IPS-15b (cell line): Measurements from ENCODE around the gene RPS21.

Experiments
- H3K27me3 ChIP-seq: one replicate; pipeline ENCODE4 v1.6.1; 2013; ENCODE audit warnings: low read length; ENCODE audit not compliant: control insufficient read depth, insufficient read depth
- H3K36me3 ChIP-seq: one replicate; pipeline ENCODE4 v1.6.1; 2013; ENCODE audit warnings: low read length; ENCODE audit not compliant: control insufficient read depth, insufficient read depth
- H3K4me1 ChIP-seq: one replicate; pipeline ENCODE4 v1.6.1; 2013; ENCODE audit warnings: mild to moderate bottlenecking, low read length; ENCODE audit not compliant: control insufficient read depth, insufficient read depth
- H3K4me3 ChIP-seq: one replicate; pipeline ENCODE4 v1.5.1; 2013; ENCODE audit warnings: low read depth, low read length
- H3K9ac ChIP-seq: one replicate; pipeline ENCODE4 v1.6.1; 2013; ENCODE audit warnings: low read depth, mild to moderate bottlenecking, low read length
- H3K9me3 ChIP-seq: one replicate; pipeline ENCODE4 v1.6.1; 2013; ENCODE audit warnings: mild to moderate bottlenecking, low read length; ENCODE audit not compliant: control insufficient read depth, insufficient read depth

The RPS21 gene

GRCh38 chr20:62348604-62349003 is 38.3 kb upstream of the RPS21 start:
- Histone ChIP-seq H3K36me3 (peaks cover 71% of the 10 kb centered on the region), H3K27me3 (no peaks in the 10 kb centered on the region), H3K9ac (no peak overlapping the region), H3K4me3 (no peak overlapping the region), H3K4me1 (no peaks in the 10 kb centered on the region), H3K9me3 (no peaks in the 10 kb centered on the region)

- Histone ChIP-seq H3K4me1 (peaks cover under 1% of the 10 kb centered on the region), H3K27me3 (no peaks in the 10 kb centered on the region), H3K9me3 (no peaks in the 10 kb centered on the region), H3K4me3 (no peak overlapping the region), H3K9ac (no peak overlapping the region), H3K36me3 (peaks cover 70% of the 10 kb centered on the region)
Observed at GRCh38 chr20:62349556-62350097, 37.3 kb upstream of the RPS21 start.

GRCh38 chr20:62350098-62350628 is 36.7 kb upstream of the RPS21 start:
- Histone ChIP-seq H3K9me3 (no peaks in the 10 kb centered on the region), H3K36me3 (peaks cover 70% of the 10 kb centered on the region), H3K27me3 (no peaks in the 10 kb centered on the region), H3K9ac (no peak overlapping the region), H3K4me1 (peaks cover 5% of the 10 kb centered on the region), H3K4me3 (no peak overlapping the region)

GRCh38 chr20:62350629-62351422 is 36.1 kb upstream of the RPS21 start:
- no peaks in the 10 kb centered on the region for H3K27me3 ChIP-seq
- H3K4me3 ChIP-seq = no peak overlapping the region
- peaks cover 8% of the 10 kb centered on the region for H3K4me1 ChIP-seq
- H3K9me3 ChIP-seq = no peaks in the 10 kb centered on the region
- H3K36me3 ChIP-seq = peaks cover 67% of the 10 kb centered on the region
- H3K9ac ChIP-seq = no peak overlapping the region

- Histone ChIP-seq H3K4me1 (peaks cover 10% of the 10 kb centered on the region), H3K9ac (no peak overlapping the region), H3K9me3 (no peaks in the 10 kb centered on the region), H3K36me3 (peaks cover 61% of the 10 kb centered on the region), H3K4me3 (no peak overlapping the region), H3K27me3 (no peaks in the 10 kb centered on the region)
Observed at GRCh38 chr20:62351469-62352401, 35.2 kb upstream of the RPS21 start.

GRCh38 chr20:62352402-62353288 is 34.3 kb upstream of the RPS21 start:
- peaks cover 52% of the 10 kb centered on the region for H3K36me3 ChIP-seq
- H3K4me1 ChIP-seq = peaks cover 10% of the 10 kb centered on the region
- H3K4me3 ChIP-seq = no peak overlapping the region
- no peaks in the 10 kb centered on the region for H3K27me3 ChIP-seq
- H3K9me3 ChIP-seq = no peaks in the 10 kb centered on the region
- no peak overlapping the region for H3K9ac ChIP-seq

- no peaks in the 10 kb centered on the region for H3K27me3 ChIP-seq
- H3K4me1 ChIP-seq = peaks cover 10% of the 10 kb centered on the region
- no peak overlapping the region for H3K9ac ChIP-seq
- H3K4me3 ChIP-seq = no peak overlapping the region
- H3K9me3 ChIP-seq = no peaks in the 10 kb centered on the region
- H3K36me3 ChIP-seq = peaks cover 48% of the 10 kb centered on the region
Observed at GRCh38 chr20:62353289-62354030, 33.4 kb upstream of the RPS21 start.

- H3K4me1 ChIP-seq = peaks cover 10% of the 10 kb centered on the region
Observed at GRCh38 chr20:62354031-62354808, 32.7 kb upstream of the RPS21 start.

GRCh38 chr20:62354811-62355341 is 32.0 kb upstream of the RPS21 start:
- H3K4me1 ChIP-seq = peaks cover 10% of the 10 kb centered on the region
- H3K9me3 ChIP-seq = no peaks in the 10 kb centered on the region
- no peaks in the 10 kb centered on the region for H3K27me3 ChIP-seq
- H3K9ac ChIP-seq = peak overlapping the region; percentile 79
- peaks cover 50% of the 10 kb centered on the region for H3K36me3 ChIP-seq
- no peak overlapping the region for H3K4me3 ChIP-seq

More at GRCh38 chr20:62354031-62354808, 32.7 kb upstream of the RPS21 start:
- Histone ChIP-seq H3K9ac (peak overlapping the region; percentile 79), H3K36me3 (peaks cover 52% of the 10 kb centered on the region), H3K27me3 (no peaks in the 10 kb centered on the region), H3K9me3 (no peaks in the 10 kb centered on the region), H3K4me3 (no peak overlapping the region)

GRCh38 chr20:62355516-62355877 is 31.4 kb upstream of the RPS21 start:
- H3K4me3 ChIP-seq = no peak overlapping the region
- peaks cover 44% of the 10 kb centered on the region for H3K36me3 ChIP-seq
- no peaks in the 10 kb centered on the region for H3K9me3 ChIP-seq
- peak overlapping the region; percentile 79 for H3K9ac ChIP-seq
- no peaks in the 10 kb centered on the region for H3K27me3 ChIP-seq
- H3K4me1 ChIP-seq = peaks cover 10% of the 10 kb centered on the region
